Esophagus squamous epithelium (tissue), 4 donors: ENCODE data around the gene TTC39A.

ENCODE experiments used
- CTCF ChIP-seq, 6 experiments: fragments of 450-650 bp in 4 of 6; fragments of 200-600 bp in 2 of 6; sonication (generic) in 2 of 6; IDR thresholded peaks; one replicate each; pipeline ENCODE4 v1.5.1; 2016 to 2019; ENCODE audit warnings: antibody characterized with exemption in 6 of 6, mild to moderate bottlenecking in 4 of 6, moderate library complexity in 4 of 6
- POLR2A ChIP-seq, 4 donors: fragments of 450-650 bp; IDR thresholded peaks; one replicate each; pipeline ENCODE4 v1.6.1; 2017; ENCODE audit warnings: antibody characterized with exemption in 4 of 4, mild to moderate bottlenecking in 4 of 4, moderate library complexity in 3 of 4

GRCh38 chr1:51281807-51282206, 48.6 kb downstream of the TTC39A start:
- TF ChIP-seq CTCF (IDR thresholded peaks at IDR 0.05) (no peak), POLR2A (IDR thresholded peaks at IDR 0.05) (no peak)
